Hepatocyte (in vitro differentiated cells): ENCODE data around the gene SHISA3.

Experiments used
- CTCF ChIP-seq: fragments of 200-600 bp; sonication (generic); IDR thresholded peaks from 2 replicates; pipeline ENCODE4 v1.5.1; 2016; ENCODE audit warnings: antibody characterized with exemption, mild to moderate bottlenecking; ENCODE audit not compliant: poor library complexity
- EZH2 ChIP-seq: fragments of 200-600 bp; sonication (generic); IDR thresholded peaks from 2 replicates; pipeline ENCODE4 v1.6.1; 2016; ENCODE audit warnings: antibody characterized with exemption, mild to moderate bottlenecking, borderline replicate concordance
- EZH2phosphoT487 ChIP-seq: fragments of 200-600 bp; sonication (generic); IDR thresholded peaks from one replicate; pipeline ENCODE4 v1.6.1; 2018; ENCODE audit warnings: antibody characterized with exemption, mild to moderate bottlenecking, low read depth, moderate library complexity; ENCODE audit not compliant: unreplicated experiment, severe bottlenecking

GRCh38 chr4:42352049-42352448, 45.2 kb upstream of the SHISA3 start:
- TF ChIP-seq CTCF (no peak), EZH2 (no peak), EZH2phosphoT487 (no peak)
